ENCODE results near the gene MACF1. TPM values are rescaled to one million over a fixed set of nuclear protein-coding genes. Genes with fewer than 3 reads are reported as not detected.

The MACF1 gene
- total and polyA plus RNA-seq, 9 donors, result 93.6 to 331 (median 247) TPM

DNA sequence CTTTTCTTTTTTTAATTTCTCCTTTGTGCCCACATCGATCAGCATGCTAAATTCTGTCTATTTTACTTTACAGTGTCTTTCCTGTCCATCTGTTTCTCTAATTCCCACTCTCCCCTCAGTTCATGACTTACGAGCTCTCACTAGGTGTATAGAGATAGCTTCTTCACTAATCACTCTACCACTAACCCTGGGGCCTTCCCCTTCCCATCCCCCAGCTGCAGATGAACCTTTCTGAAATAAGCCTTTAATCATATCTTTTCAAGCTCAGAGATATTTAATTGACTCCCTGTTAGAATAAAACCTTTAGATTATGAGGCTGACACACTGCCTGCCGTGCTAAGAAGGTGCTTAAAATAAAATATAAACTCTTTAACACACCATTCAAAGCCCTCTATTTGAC, 220.7 kb downstream of the MACF1 start:
- 84 to 88% (median 86%) methylated on average over 3 of the region's 3 CpGs for WGBS, 3 donors
- Histone ChIP-seq H3K36me3 (no peaks in the 10 kb centered on the region), H3K27me3 (no peaks in the 10 kb centered on the region), H3K27ac (no peak overlapping the region), H3K4me1 (ENCODE audit: insufficient read depth) (peaks cover 3% of the 10 kb centered on the region), H3K9me3 (no peaks in the 10 kb centered on the region), H3K4me3 (no peak overlapping the region)
- no peak for DNase-seq
- intact Hi-C loops (cut with DNase I), result no loop called here
- TF ChIP-seq, protein P1, sequence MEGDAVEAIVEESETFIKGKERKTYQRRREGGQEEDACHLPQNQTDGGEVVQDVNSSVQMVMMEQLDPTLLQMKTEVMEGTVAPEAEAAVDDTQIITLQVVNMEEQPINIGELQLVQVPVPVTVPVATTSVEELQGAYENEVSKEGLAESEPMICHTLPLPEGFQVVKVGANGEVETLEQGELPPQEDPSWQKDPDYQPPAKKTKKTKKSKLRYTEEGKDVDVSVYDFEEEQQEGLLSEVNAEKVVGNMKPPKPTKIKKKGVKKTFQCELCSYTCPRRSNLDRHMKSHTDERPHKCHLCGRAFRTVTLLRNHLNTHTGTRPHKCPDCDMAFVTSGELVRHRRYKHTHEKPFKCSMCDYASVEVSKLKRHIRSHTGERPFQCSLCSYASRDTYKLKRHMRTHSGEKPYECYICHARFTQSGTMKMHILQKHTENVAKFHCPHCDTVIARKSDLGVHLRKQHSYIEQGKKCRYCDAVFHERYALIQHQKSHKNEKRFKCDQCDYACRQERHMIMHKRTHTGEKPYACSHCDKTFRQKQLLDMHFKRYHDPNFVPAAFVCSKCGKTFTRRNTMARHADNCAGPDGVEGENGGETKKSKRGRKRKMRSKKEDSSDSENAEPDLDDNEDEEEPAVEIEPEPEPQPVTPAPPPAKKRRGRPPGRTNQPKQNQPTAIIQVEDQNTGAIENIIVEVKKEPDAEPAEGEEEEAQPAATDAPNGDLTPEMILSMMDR (IDR thresholded peaks at IDR 0.05), result no peak
- no peak for TF ChIP-seq EP300 (IDR thresholded peaks at IDR 0.05)
- TF ChIP-seq POLR2A (IDR thresholded peaks at IDR 0.05), result no peak

DNA sequence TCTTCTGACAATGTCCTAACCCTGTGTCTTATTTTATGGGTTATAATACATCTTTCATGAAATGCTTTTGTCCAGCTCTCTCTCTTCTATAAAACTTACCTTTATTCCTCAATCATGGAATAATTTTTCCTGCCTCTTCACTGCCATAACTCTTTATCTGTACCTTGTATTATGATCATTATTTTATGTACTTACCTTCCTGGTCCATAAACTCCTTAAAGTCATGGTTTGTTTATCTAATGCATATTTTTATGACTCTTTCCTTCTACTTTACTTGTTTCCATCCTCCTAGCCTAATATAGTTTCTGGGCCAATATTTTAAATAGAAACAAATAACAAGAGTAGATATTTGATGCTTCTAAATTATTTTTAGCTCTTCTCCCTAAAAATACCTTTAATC, 221.1 kb downstream of the MACF1 start:
- no peak overlapping the region for H3K27ac ChIP-seq
- TF ChIP-seq POLR2A (IDR thresholded peaks at IDR 0.05), result no peak
- TF ChIP-seq, protein P1 (IDR thresholded peaks at IDR 0.05), result no peak
- no peak for TF ChIP-seq EP300 (IDR thresholded peaks at IDR 0.05)

DNA sequence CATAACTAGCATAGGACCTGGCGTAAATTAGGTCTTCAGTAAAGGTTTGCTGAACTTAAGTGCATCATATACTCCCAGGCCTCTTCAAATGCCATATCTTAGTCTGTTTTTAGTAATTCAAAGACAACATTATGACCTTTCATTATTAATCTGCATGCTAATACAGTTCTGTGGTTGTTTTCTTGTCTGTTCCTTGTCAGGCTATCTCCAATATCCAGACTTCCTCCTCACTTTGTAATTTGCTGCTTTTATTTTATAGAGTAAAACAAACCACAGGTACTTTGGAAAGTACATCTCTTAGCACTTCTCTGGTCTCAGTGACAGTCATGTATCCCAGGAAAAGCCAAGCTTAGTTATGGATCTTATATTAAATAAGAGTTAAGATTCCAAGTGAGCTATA, 221.9 kb downstream of the MACF1 start:
- Histone ChIP-seq H3K27me3 (no peaks in the 10 kb centered on the region), H3K4me1 (ENCODE audit: insufficient read depth) (peaks cover 3% of the 10 kb centered on the region), H3K4me3 (no peak overlapping the region), H3K36me3 (no peaks in the 10 kb centered on the region), H3K27ac (no peak overlapping the region), H3K9me3 (no peaks in the 10 kb centered on the region)
- DNase-seq, result no peak
- no peak for TF ChIP-seq EP300 (IDR thresholded peaks at IDR 0.05)
- TF ChIP-seq POLR2A (IDR thresholded peaks at IDR 0.05), result no peak
- TF ChIP-seq, protein P1 (IDR thresholded peaks at IDR 0.05), result no peak
- intact Hi-C loops (cut with DNase I), result no loop called here
- WGBS, 3 donors, result 93 to 97% (median 93%) methylated on average over 1 of the region's 1 CpG

More for the DNA sequence above, 221.1 kb downstream of the MACF1 start:
- intact Hi-C loops (cut with DNase I), result no loop called here
- no peaks in the 10 kb centered on the region for H3K36me3 ChIP-seq
- no peaks in the 10 kb centered on the region for H3K9me3 ChIP-seq
- no peak for DNase-seq
- H3K4me3 ChIP-seq, result no peak overlapping the region
- H3K27me3 ChIP-seq, result no peaks in the 10 kb centered on the region
- peaks cover 3% of the 10 kb centered on the region for H3K4me1 ChIP-seq (ENCODE audit: insufficient read depth)

GRCh38 chr1:39427374-39427773, 222.9 kb downstream of the MACF1 start:
- no peak for DNase-seq
- Histone ChIP-seq H3K27ac (no peak overlapping the region), H3K36me3 (no peaks in the 10 kb centered on the region), H3K4me3 (no peak overlapping the region), H3K27me3 (no peaks in the 10 kb centered on the region), H3K4me1 (ENCODE audit: insufficient read depth) (peaks cover 3% of the 10 kb centered on the region), H3K9me3 (no peaks in the 10 kb centered on the region)
- intact Hi-C loops (cut with DNase I), result no loop called here
- 7 to 9% (median 9%) methylated on average over 1 of the region's 1 CpG for WGBS, 3 donors
- TF ChIP-seq, protein P1 (IDR thresholded peaks at IDR 0.05), result no peak
- no peak for TF ChIP-seq POLR2A (IDR thresholded peaks at IDR 0.05)
- no peak for TF ChIP-seq EP300 (IDR thresholded peaks at IDR 0.05)

GRCh38 chr1:39427912-39428311, 223.4 kb downstream of the MACF1 start:
- 23 to 41% (median 32%) methylated on average over 4 of the region's 4 CpGs for WGBS, 3 donors
- H3K4me1 ChIP-seq (ENCODE audit: insufficient read depth), result peaks cover 3% of the 10 kb centered on the region
- TF ChIP-seq EP300 (IDR thresholded peaks at IDR 0.05) (no peak), POLR2A (IDR thresholded peaks at IDR 0.05) (no peak)
- TF ChIP-seq, protein P1 (IDR thresholded peaks at IDR 0.05), result no peak
- H3K27me3 ChIP-seq, result no peaks in the 10 kb centered on the region
- no peaks in the 10 kb centered on the region for H3K36me3 ChIP-seq
- intact Hi-C loops (cut with DNase I), result no loop called here
- no peaks in the 10 kb centered on the region for H3K9me3 ChIP-seq
- no peak for DNase-seq
- H3K4me3 ChIP-seq, result no peak overlapping the region
- no peak overlapping the region for H3K27ac ChIP-seq
